ENCODE results near the gene TNPO3.

The TNPO3 gene

DNA sequence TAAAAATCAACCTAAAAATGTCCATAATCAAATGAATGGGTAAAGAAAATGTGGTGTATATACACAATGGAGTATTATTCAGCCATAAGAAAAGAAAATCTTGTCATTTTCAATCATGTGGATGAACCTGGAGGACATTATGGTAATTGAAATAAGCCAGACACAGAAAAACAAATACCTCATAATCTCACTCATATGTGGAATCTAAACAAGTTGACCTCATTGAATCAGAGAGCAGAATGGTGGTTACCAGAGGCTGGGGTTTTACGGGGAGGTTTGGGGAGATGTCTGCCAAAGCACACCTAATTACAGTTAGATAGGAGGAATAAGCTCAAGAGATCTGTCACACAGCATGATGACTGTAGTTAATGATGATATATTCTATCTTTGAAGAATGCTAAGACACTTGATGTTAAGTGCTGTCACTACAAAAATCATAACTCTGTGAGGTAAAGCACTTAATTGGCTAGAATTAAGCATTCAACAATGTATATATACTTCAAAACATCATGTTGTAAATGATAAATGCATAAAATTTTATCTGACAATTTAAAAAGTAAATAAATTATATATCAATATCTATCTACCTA is 39.1 kb upstream of the TNPO3 start:
- H3K27ac ChIP-seq = no peak overlapping the region
- no peak overlapping the region for H3K9ac ChIP-seq (ENCODE audit: insufficient read length)
- no peaks in the 10 kb centered on the region for H3K9me3 ChIP-seq (ENCODE audit: low read depth, low read length)
- no peak overlapping the region for H3K4me3 ChIP-seq
- no peak for DNase-seq (ENCODE audit: low read depth, low spot score)
- H3K36me3 ChIP-seq (ENCODE audit: insufficient read depth, low read length) = no peaks in the 10 kb centered on the region
- TF ChIP-seq FOXP2 (optimal IDR thresholded peaks at IDR 0.05; ENCODE audit: control extremely low read depth, extremely low read length, insufficient read depth) (no peak), POLR2AphosphoS5 (IDR thresholded peaks at IDR 0.05; ENCODE audit: borderline replicate concordance, low read depth, low read length) (no peak), EZH2 (IDR thresholded peaks at IDR 0.05) (no peak)

- DNase-seq (ENCODE audit: low read depth, low spot score) = no peak
- no peak overlapping the region for H3K4me3 ChIP-seq
- H3K36me3 ChIP-seq (ENCODE audit: insufficient read depth, low read length) = no peaks in the 10 kb centered on the region
- H3K27ac ChIP-seq = no peak overlapping the region
- no peak overlapping the region for H3K9ac ChIP-seq (ENCODE audit: insufficient read length)
- no peaks in the 10 kb centered on the region for H3K9me3 ChIP-seq (ENCODE audit: low read depth, low read length)
- TF ChIP-seq POLR2AphosphoS5 (IDR thresholded peaks at IDR 0.05; ENCODE audit: borderline replicate concordance, low read depth, low read length) = no peak
- TF ChIP-seq FOXP2 (optimal IDR thresholded peaks at IDR 0.05; ENCODE audit: control extremely low read depth, extremely low read length, insufficient read depth) = no peak
Measured at GRCh38 chr7:129091484-129092002, 36.6 kb upstream of the TNPO3 start.

DNA sequence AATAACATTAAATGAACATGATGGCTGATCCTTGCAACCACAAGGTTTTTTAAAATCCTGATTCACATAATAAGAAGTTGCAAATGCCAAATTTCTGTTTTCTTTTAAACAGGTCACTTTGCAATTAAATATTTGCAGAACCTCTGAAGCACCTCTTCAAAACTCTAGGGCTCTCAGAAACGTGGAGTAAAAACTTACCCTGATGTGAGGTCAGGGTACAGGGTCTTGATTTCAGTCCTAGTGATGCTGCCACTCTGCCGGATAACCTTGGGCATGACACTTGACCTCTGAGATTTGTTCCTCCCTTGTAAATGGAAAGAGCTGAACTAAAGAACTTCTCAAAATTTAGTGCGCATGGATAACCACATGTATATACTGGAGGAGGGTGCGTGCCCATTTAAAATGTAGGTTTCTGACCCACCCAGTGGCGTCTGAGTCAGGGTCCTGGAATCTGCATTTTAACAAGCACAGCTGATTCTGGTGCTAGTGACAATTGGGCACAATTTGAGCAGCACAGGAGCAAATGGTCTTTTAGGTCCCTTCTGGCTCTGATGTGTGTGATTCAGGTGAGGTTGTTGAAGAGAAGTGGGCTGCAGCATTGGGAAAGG is 35.5 kb upstream of the TNPO3 start:
- no peaks in the 10 kb centered on the region for H3K36me3 ChIP-seq (ENCODE audit: insufficient read depth, low read length)
- H3K27ac ChIP-seq = no peak overlapping the region
- no peak for TF ChIP-seq FOXP2 (optimal IDR thresholded peaks at IDR 0.05; ENCODE audit: control extremely low read depth, extremely low read length, insufficient read depth)
- TF ChIP-seq EZH2 (IDR thresholded peaks at IDR 0.05) = no peak
- TF ChIP-seq POLR2AphosphoS5 (IDR thresholded peaks at IDR 0.05; ENCODE audit: borderline replicate concordance, low read depth, low read length) = no peak
- no peaks in the 10 kb centered on the region for H3K9me3 ChIP-seq (ENCODE audit: low read depth, low read length)
- DNase-seq (ENCODE audit: low read depth, low spot score) = no peak
- H3K9ac ChIP-seq (ENCODE audit: insufficient read length) = no peak overlapping the region
- H3K4me3 ChIP-seq = no peak overlapping the region

- no peak overlapping the region for H3K27ac ChIP-seq
- H3K9ac ChIP-seq (ENCODE audit: insufficient read length) = no peak overlapping the region
- H3K36me3 ChIP-seq (ENCODE audit: insufficient read depth, low read length) = no peaks in the 10 kb centered on the region
- TF ChIP-seq POLR2AphosphoS5 (IDR thresholded peaks at IDR 0.05; ENCODE audit: borderline replicate concordance, low read depth, low read length) = no peak
- TF ChIP-seq FOXP2 (optimal IDR thresholded peaks at IDR 0.05; ENCODE audit: control extremely low read depth, extremely low read length, insufficient read depth) = no peak
- TF ChIP-seq EZH2 (IDR thresholded peaks at IDR 0.05) = no peak
- no peaks in the 10 kb centered on the region for H3K9me3 ChIP-seq (ENCODE audit: low read depth, low read length)
- DNase-seq (ENCODE audit: low read depth, low spot score) = no peak
- H3K4me3 ChIP-seq = no peak overlapping the region
Measured at GRCh38 chr7:129089521-129090212, 34.8 kb upstream of the TNPO3 start.

DNA sequence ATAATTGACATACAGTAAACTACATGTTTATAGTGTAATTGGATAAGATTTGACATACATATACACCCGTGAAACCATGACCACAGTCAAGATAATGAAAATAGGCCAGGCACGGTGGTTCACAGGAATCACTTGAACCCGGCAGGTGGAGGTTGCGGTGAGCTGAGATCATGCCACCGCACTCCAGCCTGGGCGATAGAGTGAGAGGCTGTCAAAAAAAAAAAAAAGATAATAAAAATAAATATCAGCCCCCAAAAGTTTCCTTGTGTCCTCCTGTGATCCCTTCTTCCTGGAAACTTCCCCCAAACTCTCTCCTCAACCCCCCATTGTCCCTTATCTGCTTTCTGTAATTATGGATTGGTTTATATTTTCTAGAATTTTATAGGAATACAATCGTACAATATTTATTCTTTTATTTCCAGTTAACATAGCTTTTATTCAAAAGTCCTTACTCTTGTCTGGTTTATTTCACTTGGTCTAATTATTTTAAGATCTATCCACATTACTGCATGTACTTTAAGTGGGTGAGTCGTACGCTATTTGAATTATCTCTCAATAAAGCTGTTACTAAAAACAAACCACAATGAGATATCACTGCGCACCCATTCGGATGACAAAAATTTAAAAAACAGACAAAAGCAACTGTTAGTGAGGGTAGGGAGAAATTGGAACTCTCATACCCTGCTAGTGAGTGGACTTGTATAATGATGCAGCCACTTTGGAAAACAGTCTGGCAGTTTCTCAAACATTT is 30.1 kb upstream of the TNPO3 start:
- TF ChIP-seq POLR2AphosphoS5 (IDR thresholded peaks at IDR 0.05; ENCODE audit: borderline replicate concordance, low read depth, low read length) = no peak
- Histone ChIP-seq H3K36me3 (ENCODE audit: insufficient read depth, low read length) (no peaks in the 10 kb centered on the region), H3K27ac (no peak overlapping the region), H3K4me3 (no peak overlapping the region), H3K9ac (ENCODE audit: insufficient read length) (no peak overlapping the region), H3K9me3 (ENCODE audit: low read depth, low read length) (no peaks in the 10 kb centered on the region)
- DNase-seq (ENCODE audit: low read depth, low spot score) = no peak

DNA sequence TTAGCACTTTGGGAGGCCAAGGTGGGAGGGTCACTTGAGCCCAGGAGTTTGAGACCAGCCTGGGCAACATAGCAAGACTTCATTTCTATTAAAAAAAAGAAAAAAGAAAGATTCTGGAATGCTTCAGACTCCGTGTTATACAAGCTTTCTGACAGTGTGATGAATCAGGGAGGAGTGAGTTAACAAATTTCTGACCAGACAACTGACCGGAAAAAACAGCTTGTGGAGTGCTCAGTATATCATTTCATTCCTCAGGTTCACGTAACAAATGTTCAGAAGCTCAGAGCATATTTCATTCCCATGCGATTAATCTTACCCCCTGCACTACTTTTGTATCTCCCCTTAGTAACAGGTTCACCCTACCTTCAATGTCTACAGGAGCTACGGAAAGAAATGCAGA is 28.6 kb upstream of the TNPO3 start:
- no peak overlapping the region for H3K27ac ChIP-seq
- no peaks in the 10 kb centered on the region for H3K9me3 ChIP-seq (ENCODE audit: low read depth, low read length)
- no peak for DNase-seq (ENCODE audit: low read depth, low spot score)
- H3K4me3 ChIP-seq = no peak overlapping the region
- no peak overlapping the region for H3K9ac ChIP-seq (ENCODE audit: insufficient read length)
- H3K36me3 ChIP-seq (ENCODE audit: insufficient read depth, low read length) = no peaks in the 10 kb centered on the region
- TF ChIP-seq FOXP2 (optimal IDR thresholded peaks at IDR 0.05; ENCODE audit: control extremely low read depth, extremely low read length, insufficient read depth) (no peak), POLR2AphosphoS5 (IDR thresholded peaks at IDR 0.05; ENCODE audit: borderline replicate concordance, low read depth, low read length) (no peak), EZH2 (IDR thresholded peaks at IDR 0.05) (no peak)

- H3K4me3 ChIP-seq = no peak overlapping the region
- no peak for DNase-seq (ENCODE audit: low read depth, low spot score)
- no peak overlapping the region for H3K9ac ChIP-seq (ENCODE audit: insufficient read length)
- no peaks in the 10 kb centered on the region for H3K9me3 ChIP-seq (ENCODE audit: low read depth, low read length)
- H3K27ac ChIP-seq = no peak overlapping the region
- H3K36me3 ChIP-seq (ENCODE audit: insufficient read depth, low read length) = no peaks in the 10 kb centered on the region
- TF ChIP-seq EZH2 (IDR thresholded peaks at IDR 0.05) = no peak
- no peak for TF ChIP-seq FOXP2 (optimal IDR thresholded peaks at IDR 0.05; ENCODE audit: control extremely low read depth, extremely low read length, insufficient read depth)
- no peak for TF ChIP-seq POLR2AphosphoS5 (IDR thresholded peaks at IDR 0.05; ENCODE audit: borderline replicate concordance, low read depth, low read length)
Measured at GRCh38 chr7:129078455-129078854, 23.5 kb upstream of the TNPO3 start.

DNA sequence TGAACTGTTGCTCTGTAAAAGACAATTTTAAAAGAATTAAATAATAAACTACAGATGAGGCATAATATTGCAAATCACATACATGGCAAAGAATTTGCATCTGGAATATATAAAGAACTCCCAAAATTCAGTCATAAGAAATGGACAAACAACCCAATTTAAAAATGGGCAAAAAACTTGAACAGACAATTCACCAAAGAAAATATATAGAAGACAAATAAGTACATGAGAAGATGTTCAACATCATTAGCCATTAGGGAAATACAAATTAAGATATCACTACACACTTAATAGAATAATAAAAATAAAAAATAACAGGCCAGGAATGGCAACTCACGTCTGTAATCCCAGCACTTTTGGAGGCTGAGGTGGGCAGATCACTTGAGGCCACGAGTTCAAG is 22.0 kb upstream of the TNPO3 start:
- Histone ChIP-seq H3K9ac (ENCODE audit: insufficient read length) (no peak overlapping the region), H3K4me3 (no peak overlapping the region), H3K9me3 (ENCODE audit: low read depth, low read length) (no peaks in the 10 kb centered on the region), H3K27ac (no peak overlapping the region), H3K36me3 (ENCODE audit: insufficient read depth, low read length) (no peaks in the 10 kb centered on the region)
- DNase-seq (ENCODE audit: low read depth, low spot score) = no peak
- TF ChIP-seq POLR2AphosphoS5 (IDR thresholded peaks at IDR 0.05; ENCODE audit: borderline replicate concordance, low read depth, low read length) (no peak), EZH2 (IDR thresholded peaks at IDR 0.05) (no peak), FOXP2 (optimal IDR thresholded peaks at IDR 0.05; ENCODE audit: control extremely low read depth, extremely low read length, insufficient read depth) (no peak)
